Thymus (tissue), 11 donors: ENCODE measurements around the gene CELSR1. TPM values are rescaled to one million over a fixed set of nuclear protein-coding genes. Genes with fewer than 3 reads are reported as not detected.
"Not testable (repeated sequence)": the region's sequence is repeated elsewhere in the genome, so short reads cannot be mapped to it uniquely, and the experiment has no call there.

Source experiments
- DNase-seq, 9 donors: peaks; one replicate each; pipeline ENCODE4 v3.0.0-alpha.2; 2013; ENCODE audit warnings: low spot score in 9 of 9, low read depth in 6 of 9, missing footprints in 1 of 9
- H3K27ac ChIP-seq, 2 donors: one replicate each; pipeline ENCODE4 v1.5.1; 2013; ENCODE audit warnings: control low read depth in 1 of 2, low read depth in 1 of 2, low read length in 1 of 2, mild to moderate bottlenecking in 1 of 2, moderate library complexity in 1 of 2
- H3K27me3 ChIP-seq, 2 donors: one replicate each; pipeline ENCODE4 v1.5.1; 2013; ENCODE audit warnings: low read length in 1 of 2; ENCODE audit not compliant: control insufficient read depth in 2 of 2, insufficient read depth in 1 of 2
- H3K36me3 ChIP-seq, 2 donors: one replicate each; pipeline ENCODE4 v1.5.1; 2013; ENCODE audit warnings: low read length in 1 of 2, mild to moderate bottlenecking in 1 of 2, moderate library complexity in 1 of 2; ENCODE audit not compliant: control insufficient read depth in 2 of 2, insufficient read depth in 2 of 2
- H3K4me1 ChIP-seq, 2 donors: one replicate each; pipeline ENCODE4 v1.5.1; 2013; ENCODE audit warnings: low read length in 2 of 2; ENCODE audit not compliant: control insufficient read depth in 2 of 2, insufficient read depth in 2 of 2
- H3K4me3 ChIP-seq, 2 donors: one replicate each; pipeline ENCODE4 v1.5.1; 2013; ENCODE audit warnings: low read length in 2 of 2, control low read depth in 1 of 2, mild to moderate bottlenecking in 1 of 2
- H3K9me3 ChIP-seq, 2 donors: one replicate each; pipeline ENCODE4 v1.5.1; 2013; ENCODE audit warnings: low read length in 1 of 2, mild to moderate bottlenecking in 1 of 2; ENCODE audit not compliant: control insufficient read depth in 2 of 2, insufficient read depth in 1 of 2
- WGBS: extraction: QIAGEN DNeasy Blood & Tissue Kit; methylation state at CpG from one replicate; pipeline ENCODE4 v1.1.7; 2013; 5-methylcytosine and 5-hydroxymethylcytosine counted together
- polyA plus RNA-seq: library from polyadenylated mRNA; stranded (reverse); fragments of 200-250 nt; gene quantifications from one replicate; pipeline ENCODE4 v1.2.3, GENCODE V29; 2013
- total RNA-seq: library from RNA; stranded (reverse); fragments of 120-200 nt; gene quantifications from one replicate; pipeline ENCODE4 v1.2.4, GENCODE V29; 2013
- donor health status: healthy.

Gene CELSR1
- total and polyA plus RNA-seq, 2 donors, result 3.7 to 9.4 TPM

DNA sequence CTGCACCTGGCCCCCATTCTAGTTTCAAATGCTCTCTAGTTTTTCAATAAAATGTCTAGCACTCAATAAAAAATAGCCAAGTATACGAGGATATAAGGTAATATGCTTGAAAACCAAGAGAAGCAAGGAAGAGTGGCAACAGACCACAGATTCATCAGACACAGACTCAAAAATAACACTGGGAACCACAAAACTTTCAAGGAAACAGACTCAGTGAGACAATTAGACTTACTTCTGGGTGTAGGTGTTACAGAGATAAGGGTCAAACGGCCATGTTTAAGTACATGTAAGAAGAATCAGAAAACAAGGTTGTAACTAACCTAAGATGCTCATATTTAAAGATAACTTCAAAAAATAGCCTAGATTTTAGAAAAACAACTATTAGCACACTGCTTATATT is 134.9 kb downstream of the CELSR1 start:
- H3K27me3 ChIP-seq, result peaks cover 0 to 2% of the 10 kb centered on the region in 2 donors
- no peak overlapping the region for H3K4me3 ChIP-seq
- peaks cover 0 to 6% of the 10 kb centered on the region in 2 donors for H3K9me3 ChIP-seq
- H3K36me3 ChIP-seq, result no peaks in the 10 kb centered on the region
- no peak for DNase-seq
- 76% methylated on average over 2 of the region's 2 CpGs for WGBS
- H3K4me1 ChIP-seq, result peaks cover 9 to 27% of the 10 kb centered on the region in 2 donors
- no peak overlapping the region for H3K27ac ChIP-seq

DNA sequence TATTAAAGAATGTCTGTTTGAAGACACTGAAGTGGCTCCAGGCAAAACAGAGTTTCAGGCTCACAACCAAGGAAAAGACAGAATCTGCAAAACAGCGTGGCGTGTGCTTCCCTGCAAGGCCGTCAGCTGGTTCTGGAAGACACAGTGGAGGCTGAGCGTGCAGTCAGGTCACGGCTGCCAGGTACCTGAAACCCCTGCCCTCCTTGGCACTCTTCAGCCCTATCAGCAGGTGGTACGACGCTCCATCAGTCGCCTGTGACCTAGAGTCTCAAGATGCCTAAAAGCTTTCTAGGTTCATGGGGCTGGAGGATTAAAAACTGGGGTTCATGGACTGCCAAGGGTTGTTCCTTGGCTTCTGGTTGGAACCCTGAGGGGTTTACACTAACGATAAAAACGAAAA is 136.1 kb downstream of the CELSR1 start:
- H3K9me3 ChIP-seq, result peaks cover 0 to 7% of the 10 kb centered on the region in 2 donors
- no peaks in the 10 kb centered on the region for H3K36me3 ChIP-seq
- peaks cover 0 to 2% of the 10 kb centered on the region in 2 donors for H3K27me3 ChIP-seq
- H3K4me1 ChIP-seq, result peaks cover 9 to 30% of the 10 kb centered on the region in 2 donors
- 90% methylated on average over 10 of the region's 10 CpGs for WGBS
- DNase-seq, result no peak
- no peak overlapping the region for H3K4me3 ChIP-seq
- H3K27ac ChIP-seq, result no peak overlapping the region

DNA sequence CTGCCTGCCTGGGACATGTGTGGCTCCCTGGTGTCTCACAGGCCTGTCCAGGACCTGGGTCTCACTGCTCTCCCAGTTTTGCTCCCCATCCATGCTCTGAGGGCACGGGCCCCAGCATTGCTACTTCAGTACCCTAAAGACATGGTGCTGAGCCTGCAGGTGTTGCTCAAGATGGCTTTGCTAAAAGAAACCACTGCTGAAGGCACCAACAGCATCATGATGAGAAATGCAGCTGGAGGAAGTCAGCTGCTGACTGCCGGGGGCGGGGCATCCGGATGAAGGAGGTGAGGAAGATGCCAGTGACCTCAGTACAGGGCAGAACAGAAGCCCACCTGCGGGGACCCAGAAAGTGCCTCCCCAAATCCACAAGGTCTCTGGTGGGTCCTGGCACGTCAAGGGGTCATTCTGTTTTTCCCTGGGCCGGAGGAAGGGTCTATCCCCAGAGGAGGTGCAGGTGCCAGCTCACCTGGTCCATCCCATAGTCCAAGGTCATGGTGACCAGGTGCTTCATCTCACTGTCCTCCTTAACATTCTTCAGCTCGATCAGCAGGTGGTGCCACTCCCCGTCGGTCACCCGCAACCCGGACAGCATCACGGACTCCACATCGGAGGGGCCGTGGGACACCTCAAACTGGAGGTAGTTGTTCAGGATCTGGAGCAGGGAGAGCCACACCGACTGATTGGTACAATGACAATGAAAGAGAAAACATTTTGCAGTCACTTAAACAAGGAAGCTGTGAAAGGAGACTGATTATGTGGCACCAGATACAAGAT is 138.0 kb downstream of the CELSR1 start:
- peaks cover 0 to 2% of the 10 kb centered on the region in 2 donors for H3K27me3 ChIP-seq
- no peaks in the 10 kb centered on the region for H3K36me3 ChIP-seq
- no peak overlapping the region for H3K4me3 ChIP-seq
- peaks cover 0 to 3% of the 10 kb centered on the region in 2 donors for H3K9me3 ChIP-seq
- H3K27ac ChIP-seq, result peak overlapping the region; percentile 8 to 84
- WGBS, result 78% methylated on average over 16 of the region's 16 CpGs
- DNase-seq, result peak in 8 of 9 donors; percentile 48 to 89 (median 68)
- peaks cover 10 to 36% of the 10 kb centered on the region in 2 donors for H3K4me1 ChIP-seq

DNA sequence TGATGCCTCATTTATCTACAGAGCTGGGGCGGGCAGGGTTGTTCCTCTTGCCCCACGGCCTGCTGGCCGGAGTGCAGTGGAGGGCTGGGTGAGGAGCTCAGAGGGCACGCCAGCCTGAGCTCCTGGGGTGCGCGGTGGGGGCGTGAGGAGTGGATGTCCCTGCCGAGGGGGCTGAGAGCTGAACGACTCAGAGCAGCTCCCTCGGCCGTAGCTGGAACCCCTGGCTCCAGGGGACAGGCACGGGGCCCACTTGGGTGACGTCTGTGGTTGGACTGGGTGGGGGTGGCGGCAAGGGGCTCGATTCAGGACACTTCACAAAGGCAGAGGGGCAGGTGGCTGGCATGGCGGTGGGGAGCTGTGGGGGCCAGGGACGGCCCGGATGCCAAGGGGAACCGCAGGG is 139.5 kb downstream of the CELSR1 start:
- Histone ChIP-seq H3K27ac (no peak overlapping the region), H3K4me1 (peaks cover 19 to 46% of the 10 kb centered on the region in 2 donors), H3K36me3 (no peaks in the 10 kb centered on the region), H3K27me3 (peaks cover 0 to 2% of the 10 kb centered on the region in 2 donors), H3K9me3 (peaks cover 0 to 3% of the 10 kb centered on the region in 2 donors), H3K4me3 (no peak overlapping the region)
- WGBS, result 93% methylated on average over 19 of the region's 19 CpGs
- no peak for DNase-seq

DNA sequence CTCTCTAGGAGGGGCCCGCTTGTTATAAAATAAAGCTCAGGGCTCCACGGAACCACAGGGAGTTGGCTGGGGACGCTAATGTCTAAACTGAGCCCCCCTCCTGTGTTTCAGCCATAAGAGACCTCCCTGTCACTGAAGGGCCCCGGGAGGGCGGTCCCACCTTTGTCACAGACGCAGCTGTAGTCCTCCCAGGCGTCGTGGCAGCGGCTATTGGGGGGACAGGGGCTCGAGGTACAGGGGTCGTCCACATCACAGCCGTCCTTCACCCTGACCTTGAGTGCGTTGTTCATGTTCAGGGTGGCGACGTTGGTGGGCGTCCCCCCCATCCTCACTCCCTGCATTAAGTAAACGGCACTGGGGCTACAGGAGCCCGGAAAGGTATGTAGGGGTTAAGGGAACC is 139.9 kb downstream of the CELSR1 start:
- Histone ChIP-seq H3K36me3 (no peaks in the 10 kb centered on the region), H3K4me1 (peaks cover 19 to 46% of the 10 kb centered on the region in 2 donors), H3K4me3 (no peak overlapping the region), H3K27me3 (peaks cover 0 to 2% of the 10 kb centered on the region in 2 donors), H3K9me3 (peaks cover 0 to 3% of the 10 kb centered on the region in 2 donors), H3K27ac (no peak overlapping the region)
- no peak for DNase-seq
- WGBS, result 94% methylated on average over 18 of the region's 18 CpGs

DNA sequence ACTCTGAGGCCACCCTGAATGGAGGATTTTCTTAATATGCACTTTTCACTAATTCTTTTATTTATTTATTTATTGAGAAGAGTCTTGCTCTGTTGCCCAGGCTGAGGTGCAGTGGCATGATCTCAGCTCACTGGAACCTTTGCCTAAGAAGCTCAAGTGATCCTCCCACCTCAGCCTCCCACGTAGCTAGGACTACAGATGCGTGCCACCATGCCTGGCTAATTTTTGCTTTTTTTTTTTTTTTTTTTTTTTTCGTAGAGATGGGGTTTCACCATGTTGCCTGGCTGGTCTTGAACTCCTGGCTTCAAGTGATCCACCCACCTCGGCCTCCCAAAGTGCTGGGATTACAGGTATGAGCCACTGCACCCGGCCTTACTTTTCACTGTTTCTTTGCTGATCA is 140.4 kb downstream of the CELSR1 start:
- DNase-seq, H3K9me3 ChIP-seq, H3K27me3 ChIP-seq, H3K27ac ChIP-seq, H3K36me3 ChIP-seq, H3K4me3 ChIP-seq: not testable (repeated sequence)
- peaks cover 19 to 46% of the 10 kb centered on the region in 2 donors for H3K4me1 ChIP-seq
- WGBS, result 90% methylated on average over 5 of the region's 5 CpGs

DNA sequence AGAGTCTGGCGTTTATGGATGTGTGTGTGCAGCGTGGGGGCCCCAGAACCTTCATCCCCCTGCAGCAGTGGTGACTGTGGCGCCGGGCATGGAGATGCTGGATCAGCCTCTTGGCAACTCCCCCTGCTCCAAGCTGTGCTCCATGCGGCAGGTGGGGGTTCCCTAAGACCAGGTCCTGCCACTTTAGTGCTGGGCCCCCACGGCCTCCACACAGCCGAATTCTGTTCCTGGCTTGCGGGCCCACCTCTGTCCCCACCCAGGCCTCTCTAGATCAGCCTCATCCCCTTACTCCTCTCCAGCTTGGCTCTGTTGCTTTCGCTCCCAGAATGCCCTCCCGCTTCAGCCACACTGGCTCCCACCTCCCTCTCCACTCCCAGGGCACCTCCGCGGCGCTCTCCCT is 142.3 kb downstream of the CELSR1 start:
- H3K4me1 ChIP-seq, result peaks cover 19 to 52% of the 10 kb centered on the region in 2 donors
- no peak overlapping the region for H3K27ac ChIP-seq
- H3K27me3 ChIP-seq, result peaks cover 0 to 5% of the 10 kb centered on the region in 2 donors
- 95% methylated on average over 13 of the region's 13 CpGs for WGBS
- DNase-seq, result no peak
- H3K9me3 ChIP-seq, result peaks cover 0 to 3% of the 10 kb centered on the region in 2 donors
- no peak overlapping the region for H3K4me3 ChIP-seq
- no peaks in the 10 kb centered on the region for H3K36me3 ChIP-seq

DNA sequence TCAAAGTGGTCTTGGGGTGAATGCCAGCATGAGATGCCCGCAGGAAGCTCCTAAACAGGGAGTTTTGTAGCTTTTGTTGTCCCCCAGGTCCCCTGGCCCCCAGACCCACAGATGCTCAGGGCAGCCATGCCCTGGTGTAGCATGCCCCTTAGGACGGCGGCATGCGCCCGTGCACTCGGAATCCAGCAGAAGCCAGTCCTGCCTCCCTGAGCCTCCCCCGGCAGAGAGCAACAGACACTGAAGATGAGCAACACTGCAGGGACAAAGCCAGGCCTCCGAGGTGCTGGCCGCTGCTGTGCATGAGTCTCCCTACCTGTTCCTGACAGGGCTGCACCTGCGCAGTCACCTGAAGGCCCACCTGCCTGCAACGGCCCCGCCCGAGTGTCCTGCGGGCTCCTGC is 142.8 kb downstream of the CELSR1 start:
- Histone ChIP-seq H3K27me3 (peaks cover 0 to 8% of the 10 kb centered on the region in 2 donors), H3K36me3 (no peaks in the 10 kb centered on the region), H3K4me1 (peaks cover 19 to 54% of the 10 kb centered on the region in 2 donors), H3K4me3 (no peak overlapping the region), H3K9me3 (peaks cover 0 to 3% of the 10 kb centered on the region in 2 donors), H3K27ac (no peak overlapping the region)
- 97% methylated on average over 14 of the region's 14 CpGs for WGBS
- DNase-seq, result no peak

DNA sequence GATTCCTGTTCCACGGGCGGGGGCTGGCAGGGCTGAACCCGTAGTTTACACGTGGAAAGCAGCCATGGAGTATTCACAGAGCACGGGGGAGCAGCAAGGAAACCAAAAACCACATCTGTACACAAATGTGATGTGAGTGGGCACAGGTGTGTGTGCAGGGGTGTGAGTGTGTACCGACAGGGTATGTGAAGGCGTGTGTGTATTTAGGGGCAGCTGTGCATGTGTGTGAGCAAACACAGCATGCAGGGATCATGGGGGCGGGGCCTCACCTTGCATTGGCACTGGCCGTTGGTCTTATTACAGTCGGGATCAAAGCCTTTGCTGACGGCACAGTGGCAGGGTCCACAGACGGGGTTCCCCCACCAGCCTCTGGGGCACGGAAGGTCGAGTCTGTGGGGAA is 143.5 kb downstream of the CELSR1 start:
- H3K27ac ChIP-seq, result peak overlapping the region in 1 of 2 donors; percentile 43
- DNase-seq, result peak; percentile 27 to 82 (median 48)
- H3K4me3 ChIP-seq, result no peak overlapping the region
- 36% methylated on average over 14 of the region's 14 CpGs for WGBS
- H3K36me3 ChIP-seq, result no peaks in the 10 kb centered on the region
- H3K9me3 ChIP-seq, result peaks cover 0 to 3% of the 10 kb centered on the region in 2 donors
- peaks cover 15 to 46% of the 10 kb centered on the region in 2 donors for H3K4me1 ChIP-seq
- peaks cover 0 to 8% of the 10 kb centered on the region in 2 donors for H3K27me3 ChIP-seq
